GM19351 (cell line): Measurements from ENCODE around the gene TLCD2.
"Not testable (repeated sequence)": the region's sequence is repeated elsewhere in the genome, so short reads cannot be mapped to it uniquely, and the experiment has no call there.

ENCODE experiments used
- ATAC-seq: cut with Tn5 transposase; IDR thresholded peaks from one replicate; pipeline ENCODE4 v1.9.1; 2021; ENCODE audit warnings: mild to moderate bottlenecking, moderate library complexity; ENCODE audit not compliant: unreplicated experiment

TLCD2 gene, protein sequence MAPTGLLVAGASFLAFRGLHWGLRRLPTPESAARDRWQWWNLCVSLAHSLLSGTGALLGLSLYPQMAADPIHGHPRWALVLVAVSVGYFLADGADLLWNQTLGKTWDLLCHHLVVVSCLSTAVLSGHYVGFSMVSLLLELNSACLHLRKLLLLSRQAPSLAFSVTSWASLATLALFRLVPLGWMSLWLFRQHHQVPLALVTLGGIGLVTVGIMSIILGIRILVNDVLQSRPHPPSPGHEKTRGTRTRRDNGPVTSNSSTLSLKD

DNA sequence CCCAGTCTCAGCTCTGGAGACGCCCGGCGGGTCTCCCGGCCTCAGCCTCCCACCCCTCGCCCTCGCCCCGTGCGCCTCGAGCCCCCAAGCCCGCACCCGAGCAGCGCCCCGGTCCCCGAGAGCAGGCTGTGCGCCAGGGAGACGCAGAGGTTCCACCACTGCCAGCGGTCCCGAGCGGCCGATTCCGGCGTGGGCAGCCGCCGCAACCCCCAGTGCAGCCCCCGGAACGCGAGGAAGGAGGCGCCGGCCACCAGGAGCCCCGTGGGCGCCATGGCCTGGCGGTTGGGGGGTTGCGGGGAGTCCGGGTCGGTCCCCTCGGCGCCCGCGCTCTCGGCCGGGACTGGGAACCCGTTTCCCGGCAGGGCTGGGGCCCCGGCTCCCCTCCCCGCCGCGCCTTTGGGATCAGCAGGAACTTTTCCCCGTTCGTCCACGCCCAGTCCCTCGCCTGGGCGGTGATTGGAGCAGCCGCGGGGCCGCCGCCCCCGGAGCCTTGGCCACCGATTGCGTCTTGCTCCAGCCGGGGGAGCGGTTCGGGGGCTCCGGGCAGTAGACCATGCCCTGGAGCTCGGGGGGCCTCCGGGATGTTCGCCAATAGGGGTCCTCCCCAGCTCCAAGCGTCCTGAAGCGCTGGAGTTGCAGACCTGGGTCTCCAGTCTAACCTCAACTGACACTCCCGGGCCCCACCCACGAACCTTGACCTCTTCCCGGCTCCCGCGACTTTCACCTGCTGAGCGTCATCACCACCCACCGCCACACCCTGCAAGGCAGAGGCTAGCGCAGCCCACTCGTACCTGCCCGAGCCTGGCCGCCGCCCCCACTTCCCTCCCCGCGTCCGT, at the start of gene TLCD2:
TLCD2 (minus strand) TSS at position 407 of the 836 bp plus-strand sequence; CDS start at position 272, 135 bp downstream.
- no peak for ATAC-seq

DNA sequence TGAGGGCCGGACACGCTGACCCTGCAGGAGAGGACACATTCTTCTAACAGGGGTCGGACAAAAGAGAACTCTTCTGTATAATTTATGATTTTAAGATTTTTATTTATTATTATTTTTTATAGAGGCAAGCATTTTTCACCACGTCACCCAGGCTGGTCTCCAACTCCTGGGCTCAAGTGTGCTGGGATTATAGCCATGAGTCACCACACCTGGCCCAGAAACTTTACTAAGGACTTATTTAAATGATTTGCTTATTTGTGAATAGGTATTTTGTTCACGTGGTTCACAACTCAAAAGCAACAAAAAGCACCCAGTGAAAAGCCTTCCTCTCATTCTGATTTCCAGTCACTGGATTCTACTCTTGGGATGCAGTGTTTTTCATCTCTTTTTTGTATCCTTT, 49.4 kb upstream of the TLCD2 start:
- no peak for ATAC-seq

GRCh38 chr17:1758807-1759206, 48.6 kb upstream of the TLCD2 start:
- no peak for ATAC-seq

- no peak for ATAC-seq
Measured at GRCh38 chr17:1755827-1756262, 45.7 kb upstream of the TLCD2 start.

DNA sequence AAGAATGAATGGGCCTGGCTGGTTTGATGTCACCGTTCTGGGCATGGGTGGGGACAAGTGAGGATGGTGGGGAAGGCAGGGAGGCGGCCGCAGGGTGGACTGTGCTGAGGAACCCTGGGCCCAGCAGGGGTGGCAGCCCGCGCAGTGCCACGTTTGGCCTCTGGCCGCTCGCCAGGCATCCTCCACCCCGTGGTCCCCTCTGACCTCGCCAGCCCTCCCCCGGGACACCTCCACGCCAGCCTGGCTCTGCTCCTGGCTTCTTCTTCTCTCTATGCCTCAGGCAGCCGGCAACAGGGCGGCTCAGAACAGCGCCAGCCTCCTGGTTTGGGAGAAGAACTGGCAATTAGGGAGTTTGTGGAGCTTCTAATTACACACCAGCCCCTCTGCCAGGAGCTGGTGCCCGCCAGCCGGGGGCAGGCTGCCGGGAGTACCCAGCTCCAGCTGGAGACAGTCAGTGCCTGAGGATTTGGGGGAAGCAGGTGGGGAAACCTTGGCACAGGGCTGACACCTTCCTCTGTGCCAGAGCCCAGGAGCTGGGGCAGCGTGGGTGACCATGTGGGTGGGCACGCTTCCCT, 45.2 kb upstream of the TLCD2 start:
- ATAC-seq, result no peak

DNA sequence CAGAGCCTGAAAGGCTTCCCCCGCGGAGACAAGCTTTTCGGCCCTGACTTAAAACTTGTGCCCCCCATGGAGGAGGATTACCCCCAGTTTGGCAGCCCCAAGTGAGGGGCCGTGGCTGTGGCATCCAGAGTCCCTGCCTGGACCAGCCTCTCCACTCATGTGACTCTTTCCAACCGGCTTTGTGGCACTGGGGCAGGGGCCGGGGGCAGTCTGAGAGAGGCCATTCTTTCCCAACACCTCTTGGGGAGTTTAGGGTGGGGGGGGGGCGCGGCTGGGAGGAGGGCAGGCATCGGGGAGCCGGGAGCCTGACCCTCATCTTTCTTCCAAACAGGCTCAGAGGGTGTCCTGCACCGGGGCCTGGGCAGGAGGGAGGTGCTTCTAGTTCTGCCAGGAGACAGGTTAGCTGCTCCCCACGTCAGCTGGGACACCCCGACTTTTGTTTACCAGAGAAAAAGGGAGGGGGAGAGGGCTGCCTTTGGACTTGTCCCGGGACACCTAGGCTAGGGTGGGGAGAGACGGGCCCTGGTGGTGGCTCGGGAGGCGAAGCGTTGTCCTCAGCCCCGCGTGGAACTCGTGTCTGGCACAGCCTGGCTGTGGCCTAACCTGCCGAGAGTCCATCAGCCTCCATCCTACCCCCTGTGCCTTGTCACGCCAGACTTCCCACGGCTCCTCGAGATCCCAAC, 44.4 kb upstream of the TLCD2 start:
- ATAC-seq, result no peak

GRCh38 chr17:1753767-1754429, 43.7 kb upstream of the TLCD2 start:
- ATAC-seq, result no peak

DNA sequence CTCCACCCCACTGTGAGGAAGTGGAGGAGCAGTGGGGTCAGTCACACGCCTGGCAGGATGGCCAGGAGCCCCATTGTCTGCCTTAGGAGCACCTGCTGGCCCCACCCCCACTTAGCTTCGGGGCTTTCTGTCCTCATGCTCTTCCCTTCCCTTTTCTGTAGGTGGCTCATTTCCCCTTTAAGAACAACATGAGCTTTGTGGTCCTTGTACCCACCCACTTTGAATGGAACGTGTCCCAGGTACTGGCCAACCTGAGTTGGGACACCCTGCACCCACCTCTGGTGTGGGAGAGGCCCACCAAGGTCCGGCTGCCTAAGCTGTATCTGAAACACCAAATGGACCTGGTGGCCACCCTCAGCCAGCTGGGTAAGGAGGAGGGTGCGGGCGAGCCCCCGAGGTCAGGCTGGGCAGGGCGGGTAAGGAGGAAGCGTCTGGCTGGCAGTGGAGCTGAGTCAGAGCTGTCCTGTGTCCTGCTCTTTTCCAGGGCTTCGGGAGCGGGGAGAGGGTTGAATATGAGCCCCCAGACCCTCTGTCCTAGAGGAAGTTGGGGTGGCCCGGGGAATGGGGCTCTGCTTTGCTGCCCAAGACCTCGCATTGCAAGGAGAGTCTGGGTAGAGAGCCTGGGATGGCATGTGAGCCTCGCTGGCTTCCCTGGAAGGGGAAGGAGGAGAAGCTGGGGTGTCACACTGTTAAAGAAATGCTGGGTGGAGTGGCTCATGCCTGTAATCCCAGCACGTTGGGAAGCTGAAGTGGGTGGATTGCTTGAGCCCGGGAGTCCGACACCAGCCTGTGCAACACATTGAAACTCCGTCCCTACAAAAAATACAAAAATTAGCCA, 42.5 kb upstream of the TLCD2 start:
- no peak for ATAC-seq

GRCh38 chr17:1750628-1751027, 40.5 kb upstream of the TLCD2 start:
- ATAC-seq, result no peak

DNA sequence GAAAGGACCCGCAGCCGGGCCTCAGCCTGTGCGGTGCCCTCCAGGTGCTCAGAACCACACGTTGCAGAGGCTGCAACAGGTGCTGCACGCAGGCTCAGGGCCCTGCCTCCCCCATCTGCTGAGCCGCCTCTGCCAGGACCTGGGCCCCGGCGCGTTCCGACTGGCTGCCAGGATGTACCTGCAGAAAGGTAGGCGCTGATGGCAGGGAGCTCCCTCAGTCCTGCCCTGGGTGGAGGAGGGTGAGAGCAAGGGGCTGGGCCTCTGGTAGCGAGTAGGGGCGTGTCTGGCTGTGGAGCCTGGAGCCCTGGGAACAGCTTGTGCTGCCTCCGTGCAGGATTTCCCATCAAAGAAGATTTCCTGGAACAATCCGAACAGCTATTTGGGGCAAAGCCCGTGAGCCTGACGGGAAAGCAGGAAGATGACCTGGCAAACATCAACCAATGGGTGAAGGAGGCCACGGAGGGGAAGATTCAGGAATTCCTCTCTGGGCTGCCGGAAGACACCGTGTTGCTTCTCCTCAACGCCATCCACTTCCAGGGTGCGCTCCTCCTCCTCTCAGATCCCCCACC, 36.9 kb upstream of the TLCD2 start:
- ATAC-seq, result no peak

DNA sequence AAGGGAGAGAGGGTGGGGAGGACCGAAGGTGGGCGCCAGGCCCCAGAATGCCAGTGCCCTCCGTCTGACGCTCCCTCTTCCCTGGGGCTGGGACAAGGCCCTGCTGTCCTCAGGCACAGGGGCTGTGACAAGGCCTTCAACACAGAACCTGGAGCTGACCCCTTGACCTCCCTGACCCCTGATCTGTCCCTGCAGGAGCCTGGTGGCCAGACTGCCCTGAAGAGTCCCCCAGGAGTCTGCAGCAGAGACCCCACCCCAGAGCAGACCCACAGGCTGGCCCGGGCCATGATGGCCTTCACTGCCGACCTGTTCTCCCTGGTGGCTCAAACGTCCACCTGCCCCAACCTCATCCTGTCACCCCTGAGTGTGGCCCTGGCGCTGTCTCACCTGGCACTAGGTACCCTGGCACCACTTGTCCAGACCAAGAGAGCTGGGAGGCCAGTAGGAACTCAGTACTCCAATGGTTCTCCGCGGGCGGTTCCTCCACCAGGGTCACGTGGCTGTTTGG, 35.4 kb upstream of the TLCD2 start:
- no peak for ATAC-seq

GRCh38 chr17:1744551-1745512, 34.7 kb upstream of the TLCD2 start:
- ATAC-seq, result no peak

DNA sequence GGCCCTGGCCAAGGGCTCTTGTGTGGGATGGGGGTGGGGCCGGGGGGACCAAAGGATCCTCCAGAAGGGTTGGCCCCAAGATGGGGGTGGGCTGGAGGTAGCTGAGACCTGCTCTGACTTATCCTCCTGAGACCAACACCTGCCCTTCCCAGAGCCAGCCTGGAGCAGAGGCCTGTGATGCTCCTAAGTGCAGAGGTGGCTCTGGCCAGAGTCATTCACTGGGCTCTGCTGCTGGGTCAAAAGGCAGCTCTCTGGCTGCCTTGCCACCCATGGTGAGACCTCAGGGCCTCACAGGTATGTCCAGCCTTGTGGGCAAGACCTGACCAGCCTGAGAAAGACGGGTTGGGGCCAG, 32.9 kb upstream of the TLCD2 start:
- ATAC-seq, result no peak

- ATAC-seq, result no peak
Measured at GRCh38 chr17:1742371-1743087, 32.4 kb upstream of the TLCD2 start, which contains the start of gene SERPINF2. TSS of gene SERPINF2 (plus strand) at chr17:1742871. CDS start at chr17:1744996, 2,125 bp downstream.

GRCh38 chr17:1741899-1742298, 31.7 kb upstream of the TLCD2 start:
- not testable (repeated sequence) for ATAC-seq

- no peak for ATAC-seq
Measured at GRCh38 chr17:1737531-1738291, 27.5 kb upstream of the TLCD2 start.
